A673 (cell line): ENCODE results near the gene EXPH5.

Source experiments
- EZH2 ChIP-seq: fragments of 200-600 bp; sonication (generic); IDR thresholded peaks from 2 replicates; pipeline ENCODE4 v1.6.1; 2017; ENCODE audit warnings: borderline replicate concordance, low read depth, mild to moderate bottlenecking, mixed read lengths, antibody characterized with exemption, low read length; ENCODE audit not compliant: poor library complexity, severe bottlenecking
- TF ChIP-seq, protein P1 (sequence below): fragments of 300-800, 200-600 bp; sonication (generic); conservative IDR thresholded peaks from 2 replicates; pipeline ENCODE4 v1.5.1; 2017; ENCODE audit warnings: low read depth, mild to moderate bottlenecking, antibody characterized with exemption, low read length, moderate library complexity, mixed read lengths

GRCh38 chr11:108498816-108499408 is 94.7 kb downstream of the EXPH5 start:
- TF ChIP-seq, protein P1, sequence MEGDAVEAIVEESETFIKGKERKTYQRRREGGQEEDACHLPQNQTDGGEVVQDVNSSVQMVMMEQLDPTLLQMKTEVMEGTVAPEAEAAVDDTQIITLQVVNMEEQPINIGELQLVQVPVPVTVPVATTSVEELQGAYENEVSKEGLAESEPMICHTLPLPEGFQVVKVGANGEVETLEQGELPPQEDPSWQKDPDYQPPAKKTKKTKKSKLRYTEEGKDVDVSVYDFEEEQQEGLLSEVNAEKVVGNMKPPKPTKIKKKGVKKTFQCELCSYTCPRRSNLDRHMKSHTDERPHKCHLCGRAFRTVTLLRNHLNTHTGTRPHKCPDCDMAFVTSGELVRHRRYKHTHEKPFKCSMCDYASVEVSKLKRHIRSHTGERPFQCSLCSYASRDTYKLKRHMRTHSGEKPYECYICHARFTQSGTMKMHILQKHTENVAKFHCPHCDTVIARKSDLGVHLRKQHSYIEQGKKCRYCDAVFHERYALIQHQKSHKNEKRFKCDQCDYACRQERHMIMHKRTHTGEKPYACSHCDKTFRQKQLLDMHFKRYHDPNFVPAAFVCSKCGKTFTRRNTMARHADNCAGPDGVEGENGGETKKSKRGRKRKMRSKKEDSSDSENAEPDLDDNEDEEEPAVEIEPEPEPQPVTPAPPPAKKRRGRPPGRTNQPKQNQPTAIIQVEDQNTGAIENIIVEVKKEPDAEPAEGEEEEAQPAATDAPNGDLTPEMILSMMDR, result no peak
- TF ChIP-seq EZH2, result no peak
